ENCODE data around the gene SPO11.

GRCh38 chr20:57301026-57301425, 28.6 kb upstream of the SPO11 start:
- TF ChIP-seq, protein P1, sequence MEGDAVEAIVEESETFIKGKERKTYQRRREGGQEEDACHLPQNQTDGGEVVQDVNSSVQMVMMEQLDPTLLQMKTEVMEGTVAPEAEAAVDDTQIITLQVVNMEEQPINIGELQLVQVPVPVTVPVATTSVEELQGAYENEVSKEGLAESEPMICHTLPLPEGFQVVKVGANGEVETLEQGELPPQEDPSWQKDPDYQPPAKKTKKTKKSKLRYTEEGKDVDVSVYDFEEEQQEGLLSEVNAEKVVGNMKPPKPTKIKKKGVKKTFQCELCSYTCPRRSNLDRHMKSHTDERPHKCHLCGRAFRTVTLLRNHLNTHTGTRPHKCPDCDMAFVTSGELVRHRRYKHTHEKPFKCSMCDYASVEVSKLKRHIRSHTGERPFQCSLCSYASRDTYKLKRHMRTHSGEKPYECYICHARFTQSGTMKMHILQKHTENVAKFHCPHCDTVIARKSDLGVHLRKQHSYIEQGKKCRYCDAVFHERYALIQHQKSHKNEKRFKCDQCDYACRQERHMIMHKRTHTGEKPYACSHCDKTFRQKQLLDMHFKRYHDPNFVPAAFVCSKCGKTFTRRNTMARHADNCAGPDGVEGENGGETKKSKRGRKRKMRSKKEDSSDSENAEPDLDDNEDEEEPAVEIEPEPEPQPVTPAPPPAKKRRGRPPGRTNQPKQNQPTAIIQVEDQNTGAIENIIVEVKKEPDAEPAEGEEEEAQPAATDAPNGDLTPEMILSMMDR (IDR thresholded peaks at IDR 0.05), result no peak
- no peak for TF ChIP-seq POLR2A (IDR thresholded peaks at IDR 0.05)
